ENCODE data around the gene CPT1C.

CPT1C gene

GRCh38 chr19:49758292-49758691, 67.4 kb downstream of the CPT1C start:
- no peak for DNase-seq (ENCODE audit: low spot score)

GRCh38 chr19:49761249-49761624, 70.3 kb downstream of the CPT1C start:
- no peak for DNase-seq (ENCODE audit: low spot score)

GRCh38 chr19:49761625-49762311, 70.9 kb downstream of the CPT1C start:
- DNase-seq (ENCODE audit: low spot score) = no peak

GRCh38 chr19:49763230-49763629, 72.3 kb downstream of the CPT1C start, which contains the start of gene TSKS:
Gene TSKS, minus strand, starts transcription at chr19:49763306. Its CDS starts 59 bp downstream, at chr19:49763247.
- DNase-seq (ENCODE audit: low spot score) = no peak

Measured in NAMALWA (cell line).